HG03196 (cell line): ENCODE results near the gene FAM98C.
"Not testable (repeated sequence)": the region's sequence is repeated elsewhere in the genome, so short reads cannot be mapped to it uniquely, and the experiment has no call there.

Experiments
- ATAC-seq: cut with Tn5 transposase; IDR thresholded peaks from one replicate; pipeline ENCODE4 v1.9.1; 2021; ENCODE audit not compliant: unreplicated experiment

FAM98C gene

GRCh38 chr19:38395381-38396114, 7.3 kb upstream of the FAM98C start:
- ATAC-seq = no peak

DNA sequence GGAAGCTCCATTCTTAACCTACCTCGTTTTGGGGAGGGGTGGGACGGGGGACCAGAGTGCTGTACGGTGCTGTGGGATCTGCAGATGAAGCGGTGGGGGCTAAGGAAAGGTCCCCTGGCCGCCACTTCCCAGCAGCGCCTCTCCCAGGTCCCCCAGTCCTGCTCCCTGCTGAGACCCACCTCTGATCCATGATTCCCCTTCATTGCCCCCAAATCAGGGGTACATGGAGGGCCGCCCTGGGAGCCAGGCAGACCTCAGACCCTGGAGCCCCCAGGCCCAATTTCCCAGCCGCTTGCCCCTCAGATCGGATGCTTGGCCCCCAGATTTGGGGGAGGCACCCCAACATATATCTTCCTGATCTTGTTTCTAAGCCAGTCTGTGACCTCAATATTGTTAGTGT, 3.8 kb upstream of the FAM98C start:
- ATAC-seq = no peak

- no peak for ATAC-seq
Observed at GRCh38 chr19:38399537-38399936, 3.4 kb upstream of the FAM98C start.

GRCh38 chr19:38400361-38400760, 2.5 kb upstream of the FAM98C start:
- no peak for ATAC-seq

DNA sequence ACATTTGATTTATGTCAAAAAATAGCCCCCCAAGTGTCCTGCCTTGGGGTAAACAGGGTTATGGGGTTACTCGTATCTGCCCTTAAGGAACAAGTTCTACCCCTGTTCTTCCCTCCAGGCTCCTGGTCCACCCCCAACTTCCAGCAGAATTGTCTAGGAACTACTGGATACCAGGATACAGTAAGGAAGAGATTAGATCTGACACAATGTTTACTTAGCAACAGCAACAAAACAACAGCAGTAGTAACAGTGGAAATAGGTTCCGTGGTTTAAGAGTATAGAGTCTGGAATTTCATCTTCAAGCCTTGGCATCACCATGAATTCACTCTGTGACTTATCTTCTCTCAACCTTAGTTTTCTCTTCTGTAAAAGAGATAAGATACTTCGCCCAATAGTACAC, 1.7 kb upstream of the FAM98C start:
- ATAC-seq = no peak

DNA sequence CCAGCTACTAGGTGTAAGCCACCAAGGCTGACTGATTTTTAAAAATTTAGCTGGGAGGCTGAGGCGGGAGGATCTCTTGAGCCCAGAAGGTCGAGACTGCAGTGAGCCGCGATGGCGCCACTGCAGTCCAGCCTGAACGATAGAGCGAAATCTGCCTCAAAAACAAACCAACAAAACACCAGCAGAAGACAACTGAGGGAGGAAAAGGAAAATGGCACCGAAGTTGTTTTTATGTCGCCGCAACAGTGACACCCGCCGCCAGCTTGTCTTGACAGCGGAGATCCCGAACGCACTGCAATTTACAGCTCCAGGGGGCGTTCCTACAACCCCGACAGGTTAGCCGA, 298 bp upstream of the FAM98C start:
- ATAC-seq = no peak

- no peak for ATAC-seq
Observed at GRCh38 chr19:38404858-38405257, 2.0 kb downstream of the FAM98C start.

DNA sequence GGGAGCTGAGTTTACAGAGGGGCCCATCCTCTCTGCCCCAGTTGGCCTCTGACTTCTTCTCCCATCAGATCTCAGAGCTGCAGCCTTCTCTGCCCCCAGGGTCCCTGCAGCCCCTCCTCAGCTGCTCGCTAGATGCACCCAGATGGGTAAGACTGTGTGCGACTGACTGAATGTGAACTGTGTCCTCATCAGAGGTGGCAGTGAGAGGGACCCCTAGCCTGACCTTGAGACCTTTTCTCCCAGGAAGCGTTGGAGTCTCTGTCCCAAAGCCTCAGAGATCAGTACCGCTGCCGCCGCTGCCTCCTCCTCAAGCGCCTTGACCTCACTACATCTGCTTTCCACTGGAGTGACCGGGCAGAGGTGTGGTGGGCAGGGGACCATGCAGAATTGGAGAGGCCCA, 2.4 kb downstream of the FAM98C start:
- no peak for ATAC-seq

DNA sequence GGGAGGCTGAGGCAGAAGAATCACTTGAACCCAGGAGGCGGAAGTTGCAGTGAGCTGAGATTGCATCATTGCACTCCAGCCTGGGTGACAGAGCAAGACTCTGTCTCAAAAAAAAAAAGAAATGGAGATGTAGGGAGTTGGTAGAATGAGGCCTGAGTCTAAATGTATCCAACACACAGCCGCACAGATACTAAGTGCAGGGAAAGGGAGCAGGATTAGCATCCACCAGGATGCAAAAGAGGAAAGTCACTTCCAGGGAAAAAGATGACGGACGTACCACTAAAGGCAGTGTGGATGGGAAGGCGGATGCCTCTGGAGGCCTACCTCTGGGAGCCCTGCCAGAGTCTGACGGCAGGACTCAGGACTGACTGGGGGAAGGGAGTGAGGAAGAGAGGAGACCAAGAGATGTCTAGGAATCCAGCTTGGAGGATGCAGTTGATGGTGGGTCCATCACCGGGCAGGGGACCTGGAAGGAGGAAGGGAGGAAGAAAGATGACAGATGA, 6.8 kb downstream of the FAM98C start:
- no peak for ATAC-seq

DNA sequence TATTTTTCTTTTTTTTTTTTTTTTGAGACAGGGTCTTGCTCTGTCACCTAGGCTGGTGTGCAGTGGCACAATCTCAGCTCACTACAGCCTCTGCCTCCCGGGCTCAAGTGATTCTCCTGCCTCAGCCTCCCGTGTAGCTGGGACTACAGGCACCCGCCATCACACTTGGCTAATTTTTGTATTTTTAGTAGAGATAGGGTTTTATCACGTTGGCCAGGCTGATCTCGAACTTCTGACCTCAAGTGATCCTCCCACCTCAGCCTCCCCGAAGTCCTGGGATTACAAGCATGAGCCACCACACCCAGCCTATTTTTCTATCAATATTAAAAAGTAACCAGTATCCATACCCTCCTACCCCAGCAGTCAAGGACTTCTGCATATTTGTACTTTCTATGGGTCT, 7.5 kb downstream of the FAM98C start:
- ATAC-seq = not testable (repeated sequence)

DNA sequence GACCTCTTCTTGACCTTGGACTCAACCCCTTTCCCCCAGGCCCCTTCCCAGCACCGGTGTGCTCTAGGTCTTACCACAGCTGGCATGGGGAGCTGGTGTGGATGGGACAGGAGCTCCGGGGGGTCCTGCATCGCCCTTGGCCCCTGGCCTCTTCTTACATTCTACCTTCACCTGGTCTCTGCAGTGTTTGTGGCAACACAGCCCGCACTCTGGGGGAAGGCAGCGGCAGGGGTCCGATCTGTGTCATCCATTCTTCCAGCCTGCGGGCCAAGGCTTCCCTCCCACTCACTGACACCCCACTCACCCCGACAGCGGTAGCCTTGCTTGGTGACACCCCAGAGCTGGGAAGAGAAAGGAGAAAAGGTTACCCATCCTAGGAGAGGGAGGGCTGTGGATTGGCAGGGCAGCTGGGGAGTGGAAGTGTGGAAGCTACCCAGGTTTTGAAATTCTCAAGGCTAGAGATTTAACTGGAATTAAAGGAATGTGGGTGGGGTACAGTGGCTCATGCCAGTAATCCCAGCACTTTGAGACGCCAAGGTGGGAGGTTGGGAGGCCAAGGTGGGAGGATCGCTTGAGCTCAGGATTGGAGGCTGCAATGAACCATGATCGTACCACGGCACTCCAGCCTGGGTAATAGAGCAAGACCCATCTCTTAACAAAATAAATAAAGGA, 8.3 kb downstream of the FAM98C start:
- no peak for ATAC-seq

- ATAC-seq = not testable (repeated sequence)
Observed at GRCh38 chr19:38411898-38412297, 9.0 kb downstream of the FAM98C start.

- no peak for ATAC-seq
Observed at GRCh38 chr19:38412491-38412890, 9.6 kb downstream of the FAM98C start.

DNA sequence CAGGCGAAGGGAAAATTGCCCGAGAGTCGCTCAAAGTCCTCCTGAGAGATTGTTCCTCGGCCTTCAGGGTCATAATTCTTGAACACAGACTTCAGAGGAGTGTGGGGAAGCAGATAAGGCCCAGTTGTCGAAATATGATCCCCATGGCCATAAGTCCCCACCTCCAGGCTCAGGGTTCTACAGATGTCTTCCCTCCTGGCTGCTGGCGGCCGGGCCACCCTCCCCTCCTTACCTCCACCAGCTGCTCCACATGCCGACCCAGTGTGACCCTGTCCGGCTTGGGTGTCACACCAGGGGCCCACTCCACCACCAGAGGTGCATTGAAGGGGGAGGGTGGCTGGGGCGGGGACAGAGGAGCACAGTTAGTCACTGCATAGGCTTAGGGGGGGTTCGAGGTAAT, 10.1 kb downstream of the FAM98C start:
- ATAC-seq = no peak

GRCh38 chr19:38413416-38413815, 10.5 kb downstream of the FAM98C start:
- ATAC-seq = no peak

DNA sequence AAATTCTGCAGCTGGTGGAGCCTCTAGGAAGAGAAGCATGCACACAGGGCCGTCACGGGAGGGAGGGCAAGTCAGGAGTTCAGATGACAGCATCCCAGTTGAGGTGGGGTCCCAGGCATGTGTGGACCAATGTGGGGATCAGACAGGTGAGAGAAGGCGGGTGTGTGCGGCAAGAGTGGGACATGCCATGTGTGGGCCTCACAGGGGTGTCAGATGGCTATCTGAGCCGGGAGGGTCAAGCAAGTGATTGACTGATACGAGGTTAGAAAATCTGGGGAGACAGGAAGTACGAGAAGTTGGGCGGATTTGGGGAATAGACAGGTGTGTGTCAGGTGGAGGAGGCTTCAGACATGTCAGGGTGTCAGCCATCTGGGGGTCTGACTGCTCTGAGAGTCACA, 14.3 kb downstream of the FAM98C start:
- ATAC-seq = no peak

GRCh38 chr19:38417544-38418506, 14.9 kb downstream of the FAM98C start:
- ATAC-seq = no peak

GRCh38 chr19:38420935-38421334, 18.0 kb downstream of the FAM98C start:
- ATAC-seq = no peak

- ATAC-seq = no peak
Observed at GRCh38 chr19:38421856-38422255, 19.0 kb downstream of the FAM98C start.

- no peak for ATAC-seq
Observed at GRCh38 chr19:38422438-38422837, 19.5 kb downstream of the FAM98C start.

GRCh38 chr19:38424272-38424671, 21.4 kb downstream of the FAM98C start:
- ATAC-seq = no peak
